GM12891 (cell line): ENCODE results near the gene CLDN24.

Experiments used
- DNase-seq: peaks from one replicate; pipeline ENCODE4 v3.0.0; 2011; ENCODE audit warnings: low spot score; ENCODE audit not compliant: insufficient read length
- FAIRE-seq: peaks from 2 replicates; lab custom pipeline; 2011; peaks lifted over from hg19 to GRCh38; lab: Jason Lieb, UNC
- PAX5 ChIP-seq: IDR thresholded peaks from 2 replicates; pipeline ENCODE4 v1.6.1; 2011; ENCODE audit warnings: low read length, moderate library complexity, mild to moderate bottlenecking; ENCODE audit not compliant: insufficient read depth, severe bottlenecking
- POLR2A ChIP-seq: IDR thresholded peaks from 2 replicates; pipeline ENCODE4 v1.6.1; 2011; ENCODE audit warnings: low read depth, low read length, control low read depth
- POLR2AphosphoS5 ChIP-seq: IDR thresholded peaks from 2 replicates; pipeline ENCODE4 v1.6.1; 2011; ENCODE audit warnings: low read depth, low read length, control low read depth
- POU2F2 ChIP-seq: IDR thresholded peaks from 2 replicates; pipeline ENCODE4 v1.6.1; 2011; ENCODE audit warnings: low read depth, mild to moderate bottlenecking, control low read depth, low read length, moderate library complexity
- SPI1 ChIP-seq: IDR thresholded peaks from 2 replicates; pipeline ENCODE4 v1.6.1; 2011; ENCODE audit warnings: low read depth, low read length, control low read depth
- TAF1 ChIP-seq: IDR thresholded peaks from 2 replicates; pipeline ENCODE4 v1.6.1; 2011; ENCODE audit warnings: low read depth, low read length, control low read depth

Gene CLDN24

GRCh38 chr4:183356931-183357675, 34.9 kb upstream of the CLDN24 start:
- no peak for TF ChIP-seq TAF1
- FAIRE-seq (no peak), DNase-seq (no peak)

GRCh38 chr4:183356173-183356830, 34.1 kb upstream of the CLDN24 start:
- TF ChIP-seq SPI1 (no peak), POLR2A (no peak), PAX5 (no peak), POLR2AphosphoS5 (no peak), TAF1 (no peak), POU2F2 (no peak)
- DNase-seq, result no peak

GRCh38 chr4:183355405-183355804, 33.2 kb upstream of the CLDN24 start:
- DNase-seq (no peak), FAIRE-seq (no peak)
- TF ChIP-seq TAF1, result no peak
- no peak for TF ChIP-seq POU2F2
- TF ChIP-seq POLR2A, result no peak
- TF ChIP-seq POLR2AphosphoS5, result no peak
- no peak for TF ChIP-seq SPI1
- TF ChIP-seq PAX5, result no peak

More at GRCh38 chr4:183356173-183356830, 34.1 kb upstream of the CLDN24 start:
- FAIRE-seq, result no peak

- FAIRE-seq (no peak), DNase-seq (no peak)
- TF ChIP-seq POLR2A, result no peak
- no peak for TF ChIP-seq POLR2AphosphoS5
- TF ChIP-seq SPI1, result no peak
- TF ChIP-seq TAF1, result no peak
- no peak for TF ChIP-seq POU2F2
- TF ChIP-seq PAX5, result no peak
Observed at GRCh38 chr4:183354219-183354618, 32.0 kb upstream of the CLDN24 start.

- FAIRE-seq (no peak), DNase-seq (no peak)
- TF ChIP-seq SPI1 (no peak), POLR2AphosphoS5 (no peak), POLR2A (no peak), PAX5 (no peak), POU2F2 (no peak), TAF1 (no peak)
Observed at GRCh38 chr4:183353557-183353956, 31.3 kb upstream of the CLDN24 start.

- FAIRE-seq (no peak), DNase-seq (no peak)
- TF ChIP-seq POLR2AphosphoS5 (no peak), POU2F2 (no peak), PAX5 (no peak), SPI1 (no peak), POLR2A (no peak), TAF1 (no peak)
Observed at GRCh38 chr4:183352546-183352945, 30.3 kb upstream of the CLDN24 start.

- TF ChIP-seq POLR2A, result no peak
- no peak for TF ChIP-seq POU2F2
- no peak for TF ChIP-seq PAX5
- DNase-seq (no peak), FAIRE-seq (no peak)
Observed at GRCh38 chr4:183350317-183351071, 28.3 kb upstream of the CLDN24 start.

- DNase-seq (no peak), FAIRE-seq (no peak)
- TF ChIP-seq POLR2AphosphoS5 (no peak), PAX5 (no peak), SPI1 (no peak), TAF1 (no peak), POU2F2 (no peak), POLR2A (no peak)
Observed at GRCh38 chr4:183349673-183350072, 27.4 kb upstream of the CLDN24 start.

GRCh38 chr4:183348706-183349659, 26.8 kb upstream of the CLDN24 start:
- no peak for TF ChIP-seq POU2F2
- TF ChIP-seq SPI1, result no peak
- no peak for TF ChIP-seq PAX5
- no peak for TF ChIP-seq POLR2AphosphoS5
- no peak for TF ChIP-seq TAF1
- no peak for TF ChIP-seq POLR2A
- no peak for DNase-seq
- FAIRE-seq, result no peak
